Lower leg skin (tissue), 4 donors: Measurements from ENCODE around the gene HGF. TPM values are rescaled to one million over a fixed set of nuclear protein-coding genes. Genes with fewer than 3 reads are reported as not detected.

ENCODE experiments used
- DNase-seq, 2 donors: peaks; one replicate each; pipeline ENCODE4 v3.0.0-alpha.2; 2019; ENCODE audit warnings: low spot score in 2 of 2
- H3K4me3 ChIP-seq: fragments of 200-600 bp; sonication (generic); 2 replicates; pipeline ENCODE4 v1.5.1; 2017; ENCODE audit warnings: mild to moderate bottlenecking, low read depth; ENCODE audit not compliant: poor library complexity, severe bottlenecking
- POLR2A ChIP-seq, 2 donors: fragments of 450-650 bp; IDR thresholded peaks; one replicate each; pipeline ENCODE4 v1.6.1; 2016 to 2017; ENCODE audit warnings: antibody characterized with exemption in 2 of 2, mild to moderate bottlenecking in 1 of 2, moderate library complexity in 1 of 2
- WGBS, 2 donors: methylation state at CpG; one replicate each; pipeline ENCODE4 v1.1.5; 2018; 5-methylcytosine and 5-hydroxymethylcytosine counted together
- intact Hi-C: fragments of 100-400 bp; cut with DNase I; formaldehyde crosslinking; loops from one replicate; pipeline ENCODE4 v1.15.0; 2023; ENCODE audit warnings: low total_unique reads
- total RNA-seq, 4 donors: library from RNA; depleted of rRNA; stranded (reverse); fragments of >200 nt; gene quantifications; one replicate each; pipeline ENCODE4 v1.1.0, GENCODE V29; 2016
- TF ChIP-seq, protein P1 (sequence below), 3 donors: fragments of 450-650 bp; IDR thresholded peaks; one replicate each; pipeline ENCODE4 v1.5.1; 2016; ENCODE audit warnings: antibody characterized with exemption in 3 of 3, mild to moderate bottlenecking in 3 of 3, moderate library complexity in 2 of 3

The HGF gene
- total RNA-seq, 4 donors from 2014 or later: 0.91 to 1.5 (median 1.3) TPM

GRCh38 chr7:81790120-81790500 is 20.3 kb upstream of the HGF start:
- TF ChIP-seq POLR2A (IDR thresholded peaks at IDR 0.05): no peak
- TF ChIP-seq, protein P1, sequence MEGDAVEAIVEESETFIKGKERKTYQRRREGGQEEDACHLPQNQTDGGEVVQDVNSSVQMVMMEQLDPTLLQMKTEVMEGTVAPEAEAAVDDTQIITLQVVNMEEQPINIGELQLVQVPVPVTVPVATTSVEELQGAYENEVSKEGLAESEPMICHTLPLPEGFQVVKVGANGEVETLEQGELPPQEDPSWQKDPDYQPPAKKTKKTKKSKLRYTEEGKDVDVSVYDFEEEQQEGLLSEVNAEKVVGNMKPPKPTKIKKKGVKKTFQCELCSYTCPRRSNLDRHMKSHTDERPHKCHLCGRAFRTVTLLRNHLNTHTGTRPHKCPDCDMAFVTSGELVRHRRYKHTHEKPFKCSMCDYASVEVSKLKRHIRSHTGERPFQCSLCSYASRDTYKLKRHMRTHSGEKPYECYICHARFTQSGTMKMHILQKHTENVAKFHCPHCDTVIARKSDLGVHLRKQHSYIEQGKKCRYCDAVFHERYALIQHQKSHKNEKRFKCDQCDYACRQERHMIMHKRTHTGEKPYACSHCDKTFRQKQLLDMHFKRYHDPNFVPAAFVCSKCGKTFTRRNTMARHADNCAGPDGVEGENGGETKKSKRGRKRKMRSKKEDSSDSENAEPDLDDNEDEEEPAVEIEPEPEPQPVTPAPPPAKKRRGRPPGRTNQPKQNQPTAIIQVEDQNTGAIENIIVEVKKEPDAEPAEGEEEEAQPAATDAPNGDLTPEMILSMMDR (IDR thresholded peaks at IDR 0.05): no peak
- intact Hi-C loops: no loop called here
- WGBS, 2 donors: 37 to 43% methylated on average over 2 of the region's 2 CpGs
- DNase-seq: no peak
- no peak overlapping the region for H3K4me3 ChIP-seq

DNA sequence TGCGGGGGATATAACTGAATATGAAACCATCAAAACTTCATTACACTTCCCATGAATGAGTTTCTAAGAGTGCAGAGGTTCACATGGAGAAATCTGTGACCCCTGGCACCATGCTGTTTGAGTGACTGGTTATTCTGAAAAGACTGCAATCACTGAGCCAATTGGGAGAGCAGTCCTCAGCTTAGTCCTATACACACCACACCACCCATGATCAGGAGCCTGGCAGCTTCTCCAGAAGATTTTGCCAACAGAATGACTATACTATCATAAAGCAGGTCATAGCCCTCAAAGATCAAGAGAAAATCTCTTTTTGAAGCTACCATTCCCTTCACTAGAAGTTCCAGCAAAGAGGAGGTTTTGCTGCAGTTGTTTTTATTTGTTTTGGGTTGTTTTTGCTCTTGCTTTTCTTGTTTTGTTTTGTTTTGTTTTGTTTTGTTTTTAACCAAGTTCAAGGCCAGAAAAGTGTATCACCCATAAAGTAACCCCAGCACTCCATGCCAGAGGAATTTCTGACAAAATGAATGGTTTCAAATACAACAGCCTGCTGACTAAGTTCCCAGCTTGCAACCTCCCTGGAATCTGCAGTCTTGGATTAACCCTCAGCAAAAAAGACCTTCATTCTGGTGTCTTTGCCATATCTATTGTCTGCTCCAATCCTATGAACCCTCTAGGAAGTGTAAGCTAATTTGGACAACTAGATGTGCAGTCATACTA is 19.7 kb upstream of the HGF start:
- TF ChIP-seq, protein P1 (IDR thresholded peaks at IDR 0.05): no peak
- TF ChIP-seq POLR2A (IDR thresholded peaks at IDR 0.05): no peak
- 89 to 100% methylated on average over 1 of the region's 1 CpG for WGBS, 2 donors
- intact Hi-C loops: no loop called here

DNA sequence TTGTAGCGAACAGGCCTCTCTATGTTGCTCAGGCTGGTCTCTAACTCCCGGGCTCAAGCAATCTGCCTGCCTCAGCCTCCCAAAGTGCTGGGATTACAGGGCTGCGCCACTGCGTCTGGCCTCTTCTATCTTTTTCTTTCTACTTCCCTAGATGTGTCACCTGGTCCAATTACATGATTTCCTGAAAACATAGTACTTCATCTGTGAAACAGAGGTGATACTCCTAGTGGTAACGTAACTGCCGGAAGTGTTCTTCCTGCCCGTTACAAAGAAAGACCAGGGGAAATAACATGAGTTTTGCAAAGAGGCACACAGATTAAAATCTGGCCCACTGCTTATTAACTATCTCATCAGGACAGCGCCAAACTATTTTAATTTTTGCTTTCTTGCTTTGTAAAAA is 18.4 kb upstream of the HGF start:
- no peak overlapping the region for H3K4me3 ChIP-seq
- no peak for DNase-seq
- TF ChIP-seq, protein P1 (IDR thresholded peaks at IDR 0.05): no peak
- no peak for TF ChIP-seq POLR2A (IDR thresholded peaks at IDR 0.05)
- WGBS, 2 donors: 78 to 88% methylated on average over 8 of the region's 8 CpGs
- intact Hi-C loops: no loop called here

More for the DNA sequence above, 19.7 kb upstream of the HGF start:
- DNase-seq: no peak
- H3K4me3 ChIP-seq: no peak overlapping the region

DNA sequence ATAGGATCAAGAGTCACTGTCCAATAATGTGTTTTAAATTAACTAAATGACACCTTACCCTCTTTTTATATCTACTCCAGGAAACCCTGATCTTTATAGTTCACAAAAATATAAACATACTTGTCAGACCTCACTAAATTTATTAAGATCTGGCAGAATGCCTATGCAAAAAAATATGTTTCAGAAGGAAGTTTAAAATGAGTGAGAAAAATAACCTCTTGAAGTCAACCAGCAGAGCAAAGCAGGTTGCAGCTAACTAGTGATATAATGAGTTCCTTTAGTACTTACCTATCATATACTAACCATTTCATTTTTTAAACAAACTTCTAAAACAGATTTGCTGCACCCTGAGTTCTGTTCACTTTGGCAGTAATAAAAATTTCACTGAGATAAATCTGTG is 14.0 kb upstream of the HGF start:
- TF ChIP-seq POLR2A (IDR thresholded peaks at IDR 0.05): no peak
- TF ChIP-seq, protein P1 (IDR thresholded peaks at IDR 0.05): no peak

GRCh38 chr7:81780914-81781693 is 11.3 kb upstream of the HGF start:
- no peak for TF ChIP-seq POLR2A (IDR thresholded peaks at IDR 0.05)
- TF ChIP-seq, protein P1 (IDR thresholded peaks at IDR 0.05): no peak
- no peak overlapping the region for H3K4me3 ChIP-seq
- no peak for DNase-seq
- intact Hi-C loops: no loop called here
- WGBS, 2 donors: 48 to 52% methylated on average over 2 of the region's 2 CpGs

More for the DNA sequence above, 14.0 kb upstream of the HGF start:
- no peak for DNase-seq
- H3K4me3 ChIP-seq: no peak overlapping the region
- intact Hi-C loops: no loop called here
